OCI-LY3 (cell line): ENCODE results near the gene UBB.

Experiments
- H2AFZ ChIP-seq: fragments of 200-600, 300-600 bp; shearing (Covaris generic); 2 replicates; pipeline ENCODE4 v1.6.0; 2014; ENCODE audit warnings: antibody characterized with exemption, low read depth, low read length
- H3K27ac ChIP-seq: fragments of 200-600, 300-600 bp; sonication (generic); 2 replicates; pipeline ENCODE4 v1.5.1; 2014; ENCODE audit warnings: mild to moderate bottlenecking, low read length, moderate library complexity, mixed read lengths
- H3K27me3 ChIP-seq: fragments of 200-600, 300-600 bp; sonication (generic); 2 replicates; pipeline ENCODE4 v1.6.1; 2014; ENCODE audit warnings: low read depth, low read length, mixed read lengths
- H3K36me3 ChIP-seq: fragments of 200-600, 300-600 bp; sonication (generic); replicated peaks from 2 replicates; pipeline ENCODE3; 2014; ENCODE audit warnings: low read depth, low read length, mixed read lengths
- H3K4me1 ChIP-seq: fragments of 300-600, 200-600 bp; sonication (generic); 2 replicates; pipeline ENCODE4 v1.6.1; 2014; ENCODE audit warnings: low read length, mixed read lengths
- H3K4me2 ChIP-seq: fragments of 200-600, 300-600 bp; sonication (generic); 2 replicates; pipeline ENCODE4 v1.6.1; 2014; ENCODE audit warnings: low read length, mixed read lengths
- H3K4me3 ChIP-seq: fragments of 300-600, 200-600 bp; sonication (generic); 2 replicates; pipeline ENCODE4 v1.5.1; 2014; ENCODE audit warnings: antibody characterized with exemption, mild to moderate bottlenecking, low read length, moderate library complexity
- H3K79me2 ChIP-seq: fragments of 300-600, 200-600 bp; shearing (Covaris generic); 2 replicates; pipeline ENCODE4 v1.6.1; 2014; ENCODE audit warnings: mild to moderate bottlenecking, low read length, mixed read lengths
- H3K9ac ChIP-seq: fragments of 300-600, 200-600 bp; shearing (Covaris generic); 2 replicates; pipeline ENCODE4 v1.6.0; 2014; ENCODE audit warnings: mild to moderate bottlenecking, low read length, moderate library complexity
- H3K9me3 ChIP-seq: fragments of 200-600, 300-600 bp; shearing (Covaris generic); 2 replicates; pipeline ENCODE4 v1.6.1; 2014; ENCODE audit warnings: low read length, mixed read lengths; ENCODE audit not compliant: insufficient read depth
- H4K20me1 ChIP-seq: fragments of 200-600, 300-600 bp; sonication (generic); 2 replicates; pipeline ENCODE4 v1.6.1; 2016; ENCODE audit warnings: low read length, mixed read lengths; ENCODE audit not compliant: insufficient read depth
- CTCF ChIP-seq: fragments of 200-600, 300-600 bp; sonication (generic); IDR thresholded peaks from 2 replicates; pipeline ENCODE4 v1.5.1; 2014; ENCODE audit warnings: antibody characterized with exemption, low read length, low read depth
- EZH2phosphoT487 ChIP-seq: fragments of 200-600 bp; shearing (Covaris generic); IDR thresholded peaks from 2 replicates; pipeline ENCODE4 v1.6.1; 2018; ENCODE audit warnings: antibody characterized with exemption, mixed run types, low read depth

UBB gene

GRCh38 chr17:16342979-16343378 is 37.9 kb upstream of the UBB start:
- H2AFZ ChIP-seq = no peak overlapping the region
- H3K36me3 ChIP-seq = peaks cover 2% of the 10 kb centered on the region
- H3K4me3 ChIP-seq = no peak overlapping the region

GRCh38 chr17:16343569-16343968 is 37.3 kb upstream of the UBB start:
- Histone ChIP-seq H3K4me3 (no peak overlapping the region), H2AFZ (no peak overlapping the region), H3K79me2 (no peaks in the 10 kb centered on the region), H3K27me3 (no peaks in the 10 kb centered on the region), H3K4me1 (no peaks in the 10 kb centered on the region), H3K9me3 (no peaks in the 10 kb centered on the region), H3K4me2 (no peak overlapping the region), H3K9ac (no peak overlapping the region), H4K20me1 (no peaks in the 10 kb centered on the region), H3K36me3 (peaks cover 2% of the 10 kb centered on the region), H3K27ac (no peak overlapping the region)
- TF ChIP-seq CTCF = no peak
- TF ChIP-seq EZH2phosphoT487 = no peak

More at GRCh38 chr17:16342979-16343378, 37.9 kb upstream of the UBB start:
- Histone ChIP-seq H3K27ac (no peak overlapping the region), H4K20me1 (no peaks in the 10 kb centered on the region), H3K9ac (no peak overlapping the region), H3K4me1 (no peaks in the 10 kb centered on the region), H3K79me2 (no peaks in the 10 kb centered on the region), H3K9me3 (no peaks in the 10 kb centered on the region), H3K4me2 (no peak overlapping the region), H3K27me3 (no peaks in the 10 kb centered on the region)
- TF ChIP-seq CTCF (no peak), EZH2phosphoT487 (no peak)

GRCh38 chr17:16345565-16345964 is 35.3 kb upstream of the UBB start:
- Histone ChIP-seq H3K79me2 (peaks cover 2% of the 10 kb centered on the region; the same call in 1 of the 2 replicates), H3K36me3 (peaks cover 6% of the 10 kb centered on the region), H2AFZ (no peak overlapping the region), H4K20me1 (no peaks in the 10 kb centered on the region), H3K4me3 (no peak overlapping the region), H3K27ac (no peak overlapping the region), H3K4me2 (no peak overlapping the region), H3K4me1 (no peaks in the 10 kb centered on the region), H3K9me3 (no peaks in the 10 kb centered on the region), H3K9ac (no peak overlapping the region), H3K27me3 (no peaks in the 10 kb centered on the region)
- no peak for TF ChIP-seq CTCF
- TF ChIP-seq EZH2phosphoT487 = no peak

GRCh38 chr17:16346721-16347271 is 34.1 kb upstream of the UBB start:
- TF ChIP-seq CTCF = no peak
- peaks cover 15% of the 10 kb centered on the region for H3K79me2 ChIP-seq
- H3K4me3 ChIP-seq = no peak overlapping the region
- no peak overlapping the region for H3K4me2 ChIP-seq
- no peak overlapping the region for H3K27ac ChIP-seq
- H3K4me1 ChIP-seq = peaks cover 7% of the 10 kb centered on the region
- H4K20me1 ChIP-seq = peaks cover 4% of the 10 kb centered on the region; the same call in 1 of the 2 replicates
- H3K9me3 ChIP-seq = no peaks in the 10 kb centered on the region
- no peak overlapping the region for H2AFZ ChIP-seq
- H3K27me3 ChIP-seq = no peaks in the 10 kb centered on the region
- no peak overlapping the region for H3K9ac ChIP-seq
- peaks cover 6% of the 10 kb centered on the region for H3K36me3 ChIP-seq
